Sigmoid colon (tissue), 7 donors: ENCODE results near the gene GMFB. TPM values are rescaled to one million over a fixed set of nuclear protein-coding genes. Genes with fewer than 3 reads are reported as not detected.

ENCODE experiments used
- DNase-seq: peaks from one replicate; pipeline ENCODE4 v3.0.0-alpha.2; 2019
- H3K27ac ChIP-seq, 4 donors: fragments of 200-600 bp; sonication (generic); one replicate each; pipeline ENCODE4 v1.5.1; 2016 to 2019; ENCODE audit warnings: mild to moderate bottlenecking in 1 of 4
- H3K27me3 ChIP-seq, 3 donors: fragments of 200-600 bp; sonication (generic); one replicate each; pipeline ENCODE4 v1.5.1; 2019; ENCODE audit warnings: mild to moderate bottlenecking in 1 of 3
- H3K36me3 ChIP-seq, 4 donors: fragments of 200-600 bp; sonication (generic); one replicate each; pipeline ENCODE4 v1.5.1; 2016 to 2019
- H3K4me1 ChIP-seq, 4 donors: fragments of 200-600 bp; sonication (generic); one replicate each; pipeline ENCODE4 v1.5.1; 2017 to 2019
- H3K4me3 ChIP-seq, 4 donors: fragments of 200-600 bp; sonication (generic); one replicate each; pipeline ENCODE4 v1.5.1; 2017 to 2019; ENCODE audit warnings: mild to moderate bottlenecking in 2 of 4, moderate library complexity in 1 of 4
- H3K9me3 ChIP-seq, 4 donors: fragments of 200-600 bp in 3 of 4; sonication (generic) in 3 of 4; one replicate each; pipeline versions ENCODE4 v1.5.1 to v1.6.1; 2013 to 2019
- CTCF ChIP-seq, 4 experiments: fragments of 450-650 bp in 3 of 4; fragments of 200-600 bp in 1 of 4; IDR thresholded peaks; one replicate each; pipeline ENCODE4 v1.5.1; 2016 to 2019; ENCODE audit warnings: antibody characterized with exemption in 4 of 4, mild to moderate bottlenecking in 3 of 4, moderate library complexity in 2 of 4
- EP300 ChIP-seq, 4 donors: sonication (generic); formaldehyde crosslinking; IDR thresholded peaks; one replicate each; pipeline ENCODE4 v1.6.1; 2017; ENCODE audit warnings: antibody characterized with exemption in 4 of 4
- POLR2A ChIP-seq, 2 donors: fragments of 450-650 bp; IDR thresholded peaks; one replicate each; pipeline ENCODE4 v1.6.1; 2016; ENCODE audit warnings: antibody characterized with exemption in 2 of 2, mild to moderate bottlenecking in 2 of 2, moderate library complexity in 2 of 2
- POLR2AphosphoS5 ChIP-seq, 4 donors: sonication (generic); formaldehyde crosslinking; IDR thresholded peaks; one replicate each; pipeline ENCODE4 v1.6.1; 2017; ENCODE audit warnings: antibody characterized with exemption in 4 of 4
- WGBS, 2 donors: extraction: QIAGEN DNeasy Blood & Tissue Kit; methylation state at CpG; one replicate each; pipeline ENCODE4 v1.1.7; 2013; 5-methylcytosine and 5-hydroxymethylcytosine counted together
- intact Hi-C: fragments of 100-400 bp; cut with DNase I; formaldehyde crosslinking; loops from one replicate; pipeline ENCODE4 v1.15.1; 2023
- polyA plus RNA-seq, 3 donors: library from polyadenylated mRNA; stranded (reverse); fragments of 200-250 nt; gene quantifications; one replicate each; pipeline ENCODE4 v1.2.3, GENCODE V29; 2013
- total RNA-seq, 4 donors: library from RNA; depleted of rRNA; stranded (reverse); fragments of >200 nt; gene quantifications; one replicate each; pipeline ENCODE4 v1.1.0, GENCODE V29; 2016
- donor health status: healthy with polysubstance abuse.
- donor health status: Bipolar disorder and iron deficiency.
- donor health status: healthy.

GMFB gene
- total and polyA plus RNA-seq, 7 donors = 24.6 to 72.8 (median 48.2) TPM

DNA sequence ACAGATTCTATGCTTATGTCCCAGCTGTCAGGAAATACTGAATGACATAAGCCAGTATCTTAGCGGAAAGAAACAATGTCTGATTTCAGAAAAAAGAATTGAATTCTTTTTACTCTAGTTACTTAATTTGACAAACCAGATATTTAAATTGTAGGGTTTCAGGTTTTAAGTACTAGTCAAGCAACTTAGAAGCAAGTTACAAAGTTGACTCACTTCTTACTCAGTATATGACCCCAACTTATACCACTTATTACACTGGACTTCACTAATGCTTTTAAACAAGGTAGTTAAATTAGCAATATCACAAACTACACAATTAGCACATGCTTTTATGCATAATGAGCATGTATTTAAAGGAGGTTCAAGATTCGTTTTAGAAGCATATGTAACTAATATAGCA lies 7.1 kb downstream of the GMFB start:
- H3K36me3 ChIP-seq = peaks cover 0 to 58% (median 2%) of the 10 kb centered on the region in 4 donors
- intact Hi-C loops = no loop called here
- no peaks in the 10 kb centered on the region for H3K9me3 ChIP-seq
- TF ChIP-seq POLR2AphosphoS5 (IDR thresholded peaks at IDR 0.05) (no peak), CTCF (IDR thresholded peaks at IDR 0.05) (no peak), EP300 (IDR thresholded peaks at IDR 0.05) (no peak), POLR2A (IDR thresholded peaks at IDR 0.05) (no peak)
- H3K27me3 ChIP-seq = no peaks in the 10 kb centered on the region
- H3K4me1 ChIP-seq = peaks cover 0 to 20% (median 13%) of the 10 kb centered on the region in 4 donors
- DNase-seq = no peak
- WGBS, 2 donors = 92 to 94% methylated on average over 2 of the region's 2 CpGs
- no peak overlapping the region for H3K27ac ChIP-seq
- no peak overlapping the region for H3K4me3 ChIP-seq

DNA sequence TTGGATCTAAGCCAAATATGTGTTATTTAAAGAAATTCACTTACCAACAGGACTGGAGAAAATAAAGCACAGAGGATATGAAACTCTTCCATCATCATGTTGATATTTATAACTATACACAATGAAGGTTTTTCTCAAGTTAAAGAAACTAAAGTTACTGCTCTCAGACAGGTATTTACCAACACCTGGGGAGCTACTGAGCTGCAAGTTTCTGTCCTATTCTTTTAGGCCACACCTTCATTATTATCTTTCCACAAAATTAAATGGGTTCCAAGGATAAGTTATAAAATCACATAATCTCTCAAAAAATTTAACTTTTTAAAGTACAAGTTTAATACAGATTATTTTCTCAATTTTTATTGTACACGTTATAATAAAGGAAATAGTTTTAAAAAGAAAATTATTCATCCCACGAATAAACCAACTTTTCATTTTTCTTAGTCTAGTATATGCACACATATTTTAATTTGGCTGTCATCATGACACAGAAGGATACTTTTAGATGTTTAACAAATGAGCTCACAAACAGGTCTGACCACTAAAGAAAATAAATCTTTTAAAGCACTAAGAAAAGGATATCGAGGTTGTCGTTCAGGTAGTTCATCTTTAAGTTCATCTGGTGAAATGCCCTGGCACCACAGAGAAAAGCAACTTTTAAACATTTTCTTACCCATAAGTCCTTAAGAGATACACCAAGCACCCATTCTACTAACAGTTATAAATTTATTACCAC lies 7.8 kb downstream of the GMFB start:
- Histone ChIP-seq H3K27me3 (no peaks in the 10 kb centered on the region), H3K4me3 (no peak overlapping the region), H3K9me3 (no peaks in the 10 kb centered on the region), H3K36me3 (peaks cover 0 to 58% (median 2%) of the 10 kb centered on the region in 4 donors), H3K4me1 (peaks cover 0 to 15% (median 8%) of the 10 kb centered on the region in 4 donors), H3K27ac (no peak overlapping the region)
- intact Hi-C loops = no loop called here
- WGBS, 2 donors = 85 to 93% methylated on average over 4 of the region's 4 CpGs
- no peak for DNase-seq
- TF ChIP-seq EP300 (IDR thresholded peaks at IDR 0.05) (no peak), CTCF (IDR thresholded peaks at IDR 0.05) (no peak), POLR2AphosphoS5 (IDR thresholded peaks at IDR 0.05) (no peak), POLR2A (IDR thresholded peaks at IDR 0.05) (no peak)

GRCh38 chr14:54478636-54479215 lies 10.1 kb downstream of the GMFB start:
- H3K4me3 ChIP-seq = no peak overlapping the region
- peaks cover 0 to 58% (median 2%) of the 10 kb centered on the region in 4 donors for H3K36me3 ChIP-seq
- 78 to 79% methylated on average over 3 of the region's 3 CpGs for WGBS, 2 donors
- peaks cover 0 to 18% (median 8%) of the 10 kb centered on the region in 4 donors for H3K4me1 ChIP-seq
- H3K9me3 ChIP-seq = no peaks in the 10 kb centered on the region
- intact Hi-C loops = no loop called here
- H3K27me3 ChIP-seq = no peaks in the 10 kb centered on the region
- no peak for DNase-seq
- H3K27ac ChIP-seq = no peak overlapping the region
- TF ChIP-seq CTCF (IDR thresholded peaks at IDR 0.05) (no peak), POLR2A (IDR thresholded peaks at IDR 0.05) (no peak)

- TF ChIP-seq CTCF (IDR thresholded peaks at IDR 0.05) = no peak
- TF ChIP-seq POLR2AphosphoS5 (IDR thresholded peaks at IDR 0.05) = no peak
- TF ChIP-seq POLR2A (IDR thresholded peaks at IDR 0.05) = no peak
- TF ChIP-seq EP300 (IDR thresholded peaks at IDR 0.05) = no peak
- no peaks in the 10 kb centered on the region for H3K27me3 ChIP-seq
- intact Hi-C loops = no loop called here
- no peak overlapping the region for H3K4me3 ChIP-seq
- H3K27ac ChIP-seq = no peak overlapping the region
- DNase-seq = no peak
- no peaks in the 10 kb centered on the region for H3K9me3 ChIP-seq
- H3K4me1 ChIP-seq = peaks cover 0 to 27% (median 13%) of the 10 kb centered on the region in 4 donors
- 94 to 97% methylated on average over 4 of the region's 4 CpGs for WGBS, 2 donors
- peaks cover 0 to 40% (median 0%) of the 10 kb centered on the region in 4 donors for H3K36me3 ChIP-seq
Measured at GRCh38 chr14:54475911-54476310, 12.9 kb downstream of the GMFB start.
